ENCODE data around the gene PKNOX2. TPM values are rescaled to one million over a fixed set of nuclear protein-coding genes. Genes with fewer than 3 reads are reported as not detected.

PKNOX2 gene
- total and polyA plus RNA-seq, 2 of the 4 experiments (the other 2 are of a cell fraction) = 0.72 to 2.3 TPM

- Histone ChIP-seq H2AK5ac (ENCODE audit: low read depth, low read length) (peak overlapping the region; percentile 94), H3K79me1 (ENCODE audit: low read depth in 1 of 2, low read length in 2 of 2) (peaks cover 0 to 2% of the 10 kb centered on the region in 2 experiments; a peak in 1 of 4 replicates), H3K4me2 (ENCODE audit: low read depth, low read length) (no peak overlapping the region), H2BK20ac (ENCODE audit: low read depth, low read length) (peak overlapping the region; percentile 75; the same call in 1 of the 2 replicates), H3K4me1 (ENCODE audit: control insufficient read depth, insufficient read depth, low read length) (peaks cover 13% of the 10 kb centered on the region), H3K14ac (replicated peaks; ENCODE audit: low read depth, low read length) (peak overlapping the region; percentile 35), H3K4ac (ENCODE audit: low read depth, low read length) (peak overlapping the region; percentile 78), H3K9me1 (ENCODE audit: insufficient read depth, low read length) (peaks cover 19% of the 10 kb centered on the region), H2AK9ac (replicated peaks; ENCODE audit: low read depth, low read length, poor library complexity) (no peak overlapping the region), H2BK15ac (ENCODE audit: low read depth, low read length) (peak overlapping the region; percentile 65; the same call in 2 of the 3 replicates), H3K23ac (ENCODE audit: low read depth, low read length) (no peak overlapping the region), H3K18ac (ENCODE audit: low read depth, low read length) (no peak overlapping the region; the same call in 1 of the 2 replicates), H4K8ac (ENCODE audit: low read depth in 2 of 2, low read length in 2 of 2) (peak overlapping the region; percentile 3 to 51; a peak in 1 of 4 replicates), H2BK120ac (ENCODE audit: low read depth, low read length) (peak overlapping the region; percentile 81), H3K27ac (ENCODE audit: insufficient read depth, low read length) (no peak overlapping the region; the same call in 1 of the 2 replicates), H4K5ac (ENCODE audit: low read depth, low read length) (no peak overlapping the region), H3K27me3 (ENCODE audit: control insufficient read depth, insufficient read depth, low read length) (no peaks in the 10 kb centered on the region), H4K20me1 (ENCODE audit: insufficient read depth, low read length) (no peaks in the 10 kb centered on the region), H3K9ac (ENCODE audit: low read depth, low read length) (no peak overlapping the region), H2BK5ac (ENCODE audit: low read depth, low read length, poor library complexity, severe bottlenecking) (peak overlapping the region; percentile 1), H3K36me3 (ENCODE audit: control insufficient read depth, insufficient read depth, low read length) (no peaks in the 10 kb centered on the region), H2AFZ (replicated peaks; ENCODE audit: low read length, poor library complexity) (peak overlapping the region; percentile 2), H3K4me3 (ENCODE audit: insufficient read depth, low read depth, low read length) (no peak overlapping the region), H4K91ac (ENCODE audit: insufficient read depth, low read depth, low read length) (peak overlapping the region; percentile 75), H3K9me3 (ENCODE audit: control insufficient read depth, insufficient read depth, low read length) (no peaks in the 10 kb centered on the region), H3K56ac (ENCODE audit: extremely low read depth, insufficient read depth, low read length) (no peak overlapping the region)
- 100% methylated on average over 6 of the region's 9 CpGs; no CpG with 5 or more reads in 1 of the 2 experiments for whole genome bisulfite sequencing, 2 experiments (ENCODE audit: extremely low coverage in 2 of 2, insufficient read length in 1 of 2)
- intact Hi-C loops (cut with micrococcal nuclease) (no loop called here), dilution Hi-C loops (cut with HindIII; ENCODE audit: low sequenced_read_pairs, unreplicated experiment) (no loop called here), in situ Hi-C loops (cut with MboI; ENCODE audit: low sequenced_read_pairs) (no loop called here)
- POLR2A ChIA-PET (ENCODE audit: unreplicated experiment) = no interaction called here
- TF ChIP-seq POLR2A (IDR thresholded peaks at IDR 0.05; ENCODE audit: low read depth, low read length) (no peak), MAFK (IDR thresholded peaks at IDR 0.05; ENCODE audit: low read depth, low read length) (no peak), RFX5 (IDR thresholded peaks at IDR 0.05; ENCODE audit: low read depth, low read length) (no peak), CTCF (conservative IDR thresholded peaks at IDR 0.05; ENCODE audit: low read depth, low read length) (no peak), RAD21 (IDR thresholded peaks at IDR 0.05; ENCODE audit: low read length) (no peak), RCOR1 (IDR thresholded peaks at IDR 0.05; ENCODE audit: insufficient replicate concordance, low read length) (no peak), ELK1 (IDR thresholded peaks at IDR 0.05; ENCODE audit: borderline replicate concordance, low read depth, low read length) (no peak), SMC3 (IDR thresholded peaks at IDR 0.05; ENCODE audit: low read depth, low read length) (no peak), CEBPB (IDR thresholded peaks at IDR 0.05; ENCODE audit: low read depth, low read length) (no peak), BHLHE40 (IDR thresholded peaks at IDR 0.05; ENCODE audit: low read depth, low read length) (no peak), NFE2L2 (IDR thresholded peaks at IDR 0.05; ENCODE audit: low read depth, low read length) (no peak), MAZ (IDR thresholded peaks at IDR 0.05; ENCODE audit: borderline replicate concordance, low read depth, low read length) (no peak), CHD1 (IDR thresholded peaks at IDR 0.05; ENCODE audit: low read depth, low read length) (no peak), MXI1 (IDR thresholded peaks at IDR 0.05; ENCODE audit: borderline replicate concordance, low read depth, low read length) (no peak), USF2 (IDR thresholded peaks at IDR 0.05; ENCODE audit: low read depth, low read length) (no peak), FOS (IDR thresholded peaks at IDR 0.05; ENCODE audit: low read depth, low read length) (no peak)
- DNase-seq = no peak
- BruUV-seq (replicated peaks) = no TSS peak
- CTCF ChIA-PET = interaction anchor here (2.3 kb wide), 1 partner anchor 13 kb away, joined by 9 read pairs; no protein-coding TSS in a partner anchor
- ATAC-seq (ENCODE audit: low read depth) = no peak
Measured at GRCh38 chr11:125359130-125359529, 194.6 kb downstream of the PKNOX2 start.

Data from IMR-90 (cell line).